ENCODE data around the gene DPM3. TPM values are rescaled to one million over a fixed set of nuclear protein-coding genes. Genes with fewer than 3 reads are reported as not detected.
A peak's percentile ranks its signal among the peaks of the same experiment; 100 is the strongest.

The DPM3 gene
- total and polyA plus RNA-seq, 9 of the 15 experiments (the other 6 are each of a cell fraction or from before 2014, with no cell fraction given), result 3.7 to 120 (median 36.4) TPM

- no peak for TF ChIP-seq ZNF512 (tag; IDR thresholded peaks at IDR 0.05)
- TF ChIP-seq ZNF277 (CRISPR knock-in tag; IDR thresholded peaks at IDR 0.05; ENCODE audit: borderline replicate concordance), result no peak
- no peak for TF ChIP-seq XRCC5 (IDR thresholded peaks at IDR 0.05; ENCODE audit: low read depth, low read length)
- no peak for TF ChIP-seq ZNF830 (CRISPR knock-in tag; IDR thresholded peaks at IDR 0.05)
- TF ChIP-seq CREB3 (tag; conservative IDR thresholded peaks at IDR 0.05; ENCODE audit: low read depth), result no peak
- peak; percentile 61 for TF ChIP-seq RBM22 (IDR thresholded peaks at IDR 0.05; ENCODE audit: low read depth, low read length, poor library complexity, severe bottlenecking)
- TF ChIP-seq ESRRA (IDR thresholded peaks at IDR 0.05; ENCODE audit: borderline replicate concordance, low read depth), result peak; percentile 88; the same call in 1 of the 2 replicates
- no peak for TF ChIP-seq ZNF445 (CRISPR knock-in tag; IDR thresholded peaks at IDR 0.05; ENCODE audit: low read depth)
- no peak for TF ChIP-seq BRF1 (IDR thresholded peaks at IDR 0.05; ENCODE audit: borderline replicate concordance, extremely low read depth, insufficient read length)
- TF ChIP-seq CHD1 (IDR thresholded peaks at IDR 0.05; ENCODE audit: low read length), result no peak
- no peak for TF ChIP-seq PRMT5 (CRISPR knock-in tag; IDR thresholded peaks at IDR 0.05)
- peak in 1 of 2 experiments; percentile 69; a peak in 1 of 4 replicates for TF ChIP-seq ARNT (IDR thresholded peaks at IDR 0.05)
- TF ChIP-seq SIRT6 (IDR thresholded peaks at IDR 0.05; ENCODE audit: low read depth, low read length), result no peak
- peak; percentile 66 for TF ChIP-seq ZFX (CRISPR knock-in tag; IDR thresholded peaks at IDR 0.05)
- peak in 1 of 2 experiments; percentile 1; a peak in 1 of 4 replicates for TF ChIP-seq FOXK2 (conservative IDR thresholded peaks at IDR 0.05 in 1 of 2, IDR thresholded peaks at IDR 0.05 in 1 of 2; ENCODE audit: low read depth in 2 of 2)
- TF ChIP-seq ZNF165 (CRISPR knock-in tag; IDR thresholded peaks at IDR 0.05; ENCODE audit: borderline replicate concordance), result no peak
- no peak for TF ChIP-seq ZNF707 (CRISPR knock-in tag; conservative IDR thresholded peaks at IDR 0.05)
- peak; percentile 79 for TF ChIP-seq BRD9 (IDR thresholded peaks at IDR 0.05; ENCODE audit: low read depth, partially characterized antibody)
- TF ChIP-seq ZBTB1 (CRISPR knock-in tag; IDR thresholded peaks at IDR 0.05; ENCODE audit: borderline replicate concordance, low read depth), result peak; percentile 97
- TF ChIP-seq ZFP91 (CRISPR knock-in tag; IDR thresholded peaks at IDR 0.05), result no peak
Measured at GRCh38 chr1:155135415-155136028, 4.8 kb downstream of the DPM3 start, which contains the start of gene SLC50A1 (continued).

All from K562 (cell line).